Left ventricle myocardium inferior (tissue), 1 donor: ENCODE results near the gene KRT74. TPM values are rescaled to one million over a fixed set of nuclear protein-coding genes. Genes with fewer than 3 reads are reported as not detected.

Experiments
- DNase-seq: peaks from one replicate; pipeline ENCODE4 v3.0.0-alpha.2; 2020
- H3K27ac ChIP-seq: fragments of 200-600 bp; replicated peaks from 2 replicates; pipeline ENCODE4 v1.8.0; 2021
- H3K27me3 ChIP-seq: fragments of 200-600 bp; 2 replicates; pipeline ENCODE4 v1.8.0; 2021; ENCODE audit warnings: low read depth
- H3K36me3 ChIP-seq: fragments of 200-600 bp; 2 replicates; pipeline ENCODE4 v1.8.0; 2021
- H3K4me1 ChIP-seq: fragments of 200-600 bp; 2 replicates; pipeline ENCODE4 v1.8.0; 2021
- H3K4me3 ChIP-seq: fragments of 200-600 bp; 2 replicates; pipeline ENCODE4 v1.8.0; 2021; ENCODE audit warnings: mild to moderate bottlenecking, moderate library complexity
- H3K9me3 ChIP-seq: fragments of 200-600 bp; replicated peaks from 2 replicates; pipeline ENCODE4 v1.8.0; 2021
- intact Hi-C: fragments of 100-400 bp; cut with micrococcal nuclease; formaldehyde crosslinking; loops from one replicate; pipeline ENCODE4 v1.11.0; 2022
- total RNA-seq: library from RNA; stranded (reverse); fragmentation: NEBNext Ultra II Directional; extraction: Animal tissue kit (Norgen Biotek cat#: 25700); gene quantifications from one replicate; pipeline ENCODE4 v1.2.1, GENCODE V29; 2021
- TF ChIP-seq, protein P1 (sequence below): fragments of 200-600 bp; IDR thresholded peaks from 2 replicates; pipeline ENCODE4 v1.8.0; 2021; ENCODE audit warnings: antibody characterized with exemption, mild to moderate bottlenecking, borderline replicate concordance
- donor health status: DM: no; HTN: yes; CAD: no; lungs with severe emphysema.

KRT74 gene
- total RNA-seq, 1 donor from 2014 or later, result 0.14 TPM

DNA sequence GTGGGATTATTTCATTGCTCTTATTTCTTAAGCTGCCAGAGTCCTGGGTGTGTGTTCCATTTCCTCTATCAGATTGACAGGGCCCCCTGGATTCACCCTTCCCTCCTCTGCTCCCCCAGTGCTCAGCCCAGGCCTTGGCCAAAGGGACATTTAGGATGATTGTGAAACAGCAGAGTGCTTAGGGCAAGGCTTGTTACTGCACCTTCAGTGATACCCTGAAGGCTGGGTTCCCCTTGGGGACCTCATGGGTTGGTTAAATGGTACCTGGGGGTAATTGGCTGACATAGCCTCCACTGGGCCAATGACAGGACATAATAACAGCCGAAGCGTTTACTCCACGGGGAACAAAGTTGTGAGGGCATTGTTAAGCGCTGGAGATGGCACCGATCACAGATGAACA is 28.9 kb upstream of the KRT74 start:
- no peak overlapping the region for H3K27ac ChIP-seq
- TF ChIP-seq, protein P1, sequence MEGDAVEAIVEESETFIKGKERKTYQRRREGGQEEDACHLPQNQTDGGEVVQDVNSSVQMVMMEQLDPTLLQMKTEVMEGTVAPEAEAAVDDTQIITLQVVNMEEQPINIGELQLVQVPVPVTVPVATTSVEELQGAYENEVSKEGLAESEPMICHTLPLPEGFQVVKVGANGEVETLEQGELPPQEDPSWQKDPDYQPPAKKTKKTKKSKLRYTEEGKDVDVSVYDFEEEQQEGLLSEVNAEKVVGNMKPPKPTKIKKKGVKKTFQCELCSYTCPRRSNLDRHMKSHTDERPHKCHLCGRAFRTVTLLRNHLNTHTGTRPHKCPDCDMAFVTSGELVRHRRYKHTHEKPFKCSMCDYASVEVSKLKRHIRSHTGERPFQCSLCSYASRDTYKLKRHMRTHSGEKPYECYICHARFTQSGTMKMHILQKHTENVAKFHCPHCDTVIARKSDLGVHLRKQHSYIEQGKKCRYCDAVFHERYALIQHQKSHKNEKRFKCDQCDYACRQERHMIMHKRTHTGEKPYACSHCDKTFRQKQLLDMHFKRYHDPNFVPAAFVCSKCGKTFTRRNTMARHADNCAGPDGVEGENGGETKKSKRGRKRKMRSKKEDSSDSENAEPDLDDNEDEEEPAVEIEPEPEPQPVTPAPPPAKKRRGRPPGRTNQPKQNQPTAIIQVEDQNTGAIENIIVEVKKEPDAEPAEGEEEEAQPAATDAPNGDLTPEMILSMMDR, result no peak
- no peak overlapping the region for H3K4me3 ChIP-seq
- no peaks in the 10 kb centered on the region for H3K9me3 ChIP-seq
- H3K36me3 ChIP-seq, result no peaks in the 10 kb centered on the region
- intact Hi-C loops, result no loop called here
- H3K27me3 ChIP-seq, result peaks cover 98% of the 10 kb centered on the region
- peaks cover 4% of the 10 kb centered on the region for H3K4me1 ChIP-seq
- no peak for DNase-seq

DNA sequence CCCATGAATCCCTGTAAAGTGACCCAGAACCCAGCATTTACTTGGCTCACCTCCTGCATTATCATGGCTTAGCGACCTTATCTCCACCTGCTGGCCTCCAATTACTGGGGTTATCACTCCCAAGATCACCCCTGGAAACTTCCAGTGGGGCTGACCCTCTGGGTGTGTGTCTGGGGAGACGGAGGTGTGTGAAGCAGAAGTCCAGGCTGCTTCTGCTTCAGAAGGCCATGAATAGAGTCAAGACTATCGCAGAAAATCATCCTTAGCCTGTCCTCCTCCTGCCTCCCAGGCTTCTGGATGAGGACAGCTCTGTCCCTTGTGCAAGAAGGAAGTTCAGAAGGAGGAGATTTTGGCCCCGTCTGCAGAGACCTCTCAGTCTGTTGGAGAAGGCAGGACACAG is 28.0 kb upstream of the KRT74 start:
- DNase-seq, result no peak
- intact Hi-C loops, result no loop called here
- H3K9me3 ChIP-seq, result no peaks in the 10 kb centered on the region
- H3K36me3 ChIP-seq, result no peaks in the 10 kb centered on the region
- H3K4me3 ChIP-seq, result no peak overlapping the region
- TF ChIP-seq, protein P1, result no peak
- H3K27me3 ChIP-seq, result peaks cover 91% of the 10 kb centered on the region
- H3K4me1 ChIP-seq, result peaks cover 4% of the 10 kb centered on the region
- no peak overlapping the region for H3K27ac ChIP-seq

DNA sequence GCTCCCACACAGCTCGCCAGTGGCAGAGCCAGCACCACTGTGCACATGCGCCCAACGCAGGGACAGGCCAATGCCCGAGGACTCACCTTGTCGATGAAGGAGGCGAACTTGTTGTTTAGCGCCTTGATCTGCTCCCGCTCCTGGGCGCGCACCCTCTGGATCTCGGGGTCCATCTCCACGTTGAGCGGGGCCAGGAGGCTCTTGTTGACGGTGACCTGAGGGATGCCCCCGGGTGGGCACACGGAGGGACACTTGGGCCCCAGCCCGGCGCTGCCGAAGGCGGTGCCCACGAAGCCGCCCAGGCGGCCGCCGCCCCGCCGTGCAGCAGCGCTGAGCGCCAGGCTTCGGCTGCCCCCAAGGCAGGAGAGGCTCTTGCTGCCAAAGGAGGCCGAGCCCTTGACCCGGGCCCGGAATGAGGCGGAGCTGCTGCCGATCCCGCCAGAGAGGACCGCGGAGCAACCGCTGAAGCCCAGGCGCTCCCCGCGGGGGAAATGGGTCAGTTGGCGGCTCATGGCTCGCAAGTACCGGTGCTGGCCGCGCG is 27.4 kb upstream of the KRT74 start, which contains the start of gene KRT72:
TSS of gene KRT72 (minus strand) at position 523 of the 541 bp plus-strand sequence. CDS start at position 512, 11 bp downstream.
- H3K27me3 ChIP-seq, result peaks cover 91% of the 10 kb centered on the region
- H3K27ac ChIP-seq, result no peak within 1 kb of the TSS
- TF ChIP-seq, protein P1, result no peak
- no peak for DNase-seq
- intact Hi-C loops, result no loop called here
- peaks cover 4% of the 10 kb centered on the region for H3K4me1 ChIP-seq
- no peaks in the 10 kb centered on the region for H3K36me3 ChIP-seq
- H3K9me3 ChIP-seq, result no peaks in the 10 kb centered on the region
- no peak within 1 kb of the TSS for H3K4me3 ChIP-seq

DNA sequence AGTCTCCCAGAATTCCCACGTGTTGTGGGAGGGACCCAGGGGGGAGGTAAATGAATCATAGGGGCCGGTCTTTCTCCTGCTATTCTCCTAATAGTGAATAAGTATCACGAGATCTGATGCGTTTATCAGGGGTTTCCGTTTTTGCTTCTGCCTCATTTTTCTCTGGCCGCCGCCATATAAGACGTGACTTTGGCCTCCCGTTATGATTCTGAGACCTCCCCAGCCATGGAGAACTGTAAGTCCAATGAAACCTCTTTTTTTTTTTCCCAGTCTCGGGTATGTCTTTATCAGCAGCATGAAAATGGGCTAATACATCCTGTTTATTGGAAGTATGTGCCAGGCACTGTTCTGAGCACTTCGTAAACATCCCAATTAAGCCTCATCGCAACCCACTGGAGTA is 26.8 kb upstream of the KRT74 start:
- TF ChIP-seq, protein P1, result no peak
- intact Hi-C loops, result no loop called here
- peaks cover 4% of the 10 kb centered on the region for H3K4me1 ChIP-seq
- no peak overlapping the region for H3K27ac ChIP-seq
- no peaks in the 10 kb centered on the region for H3K36me3 ChIP-seq
- no peak overlapping the region for H3K4me3 ChIP-seq
- no peaks in the 10 kb centered on the region for H3K9me3 ChIP-seq
- no peak for DNase-seq
- peaks cover 91% of the 10 kb centered on the region for H3K27me3 ChIP-seq

DNA sequence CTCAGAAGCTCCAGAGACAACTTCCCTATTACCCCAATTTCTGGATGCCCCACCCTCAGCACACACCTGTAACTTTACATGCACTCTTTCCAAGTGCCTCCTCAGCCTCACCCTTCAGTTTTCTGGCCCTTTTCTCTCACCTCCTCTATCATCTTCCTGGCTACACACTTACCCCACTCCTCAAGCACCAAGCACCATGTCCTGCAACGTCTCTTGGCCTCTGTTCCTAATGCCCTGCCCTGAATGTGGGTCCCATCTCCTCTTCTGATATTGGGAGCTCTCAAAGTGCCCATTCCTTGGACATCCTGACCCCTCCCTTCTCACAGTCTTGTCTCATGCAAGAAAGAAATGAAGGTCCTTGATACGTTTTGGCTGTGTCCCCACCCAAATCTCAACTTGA is 26.4 kb upstream of the KRT74 start:
- intact Hi-C loops, result no loop called here
- no peak overlapping the region for H3K27ac ChIP-seq
- H3K36me3 ChIP-seq, result no peaks in the 10 kb centered on the region
- no peaks in the 10 kb centered on the region for H3K9me3 ChIP-seq
- H3K4me3 ChIP-seq, result no peak overlapping the region
- DNase-seq, result no peak
- TF ChIP-seq, protein P1, result no peak
- peaks cover 90% of the 10 kb centered on the region for H3K27me3 ChIP-seq
- peaks cover 4% of the 10 kb centered on the region for H3K4me1 ChIP-seq
